Activated CD4-positive, alpha-beta T cell treated with anti-CD3 and anti-CD28 coated beads, Interleukin-2, amount 10 ng/mL, durations not matched to agents 7 days and 5 days (primary cell): ENCODE results near the gene VRTN. TPM values are rescaled to one million over a fixed set of nuclear protein-coding genes. Genes with fewer than 3 reads are reported as not detected.

ENCODE experiments used
- CTCF ChIA-PET: fragments of 350-600 bp; sonication (Branson Sonifier 250); formaldehyde crosslinking; loops from one replicate; lab custom pipeline; 2021; ENCODE audit warnings: antibody characterized with exemption; lab: Charles Lee
- POLR2A ChIA-PET: fragments of 350-600 bp; sonication (Branson Sonifier 250); formaldehyde crosslinking; loops from one replicate; lab custom pipeline; 2021; ENCODE audit warnings: antibody characterized with exemption; lab: Charles Lee
- DNase-seq: peaks from one replicate; pipeline ENCODE4 v3.0.0-alpha.2; 2020
- H3K27ac Mint-ChIP-seq: one replicate; pipeline ENCODE4 v1.8.0; 2021; ENCODE audit warnings: mild to moderate bottlenecking, moderate library complexity, mixed read lengths
- H3K27me3 Mint-ChIP-seq: one replicate; pipeline ENCODE4 v1.8.0; 2021; ENCODE audit warnings: mixed read lengths
- H3K36me3 Mint-ChIP-seq: one replicate; pipeline ENCODE4 v1.8.0; 2021; ENCODE audit warnings: low read depth, mixed read lengths
- H3K4me1 Mint-ChIP-seq: one replicate; pipeline ENCODE4 v1.8.0; 2021; ENCODE audit warnings: mixed read lengths
- H3K4me3 Mint-ChIP-seq: one replicate; pipeline ENCODE4 v1.8.0; 2021; ENCODE audit warnings: mild to moderate bottlenecking, moderate library complexity, mixed read lengths
- H3K9me3 Mint-ChIP-seq: one replicate; pipeline ENCODE4 v1.8.0; 2021; ENCODE audit warnings: mixed read lengths
- total RNA-seq, 2 experiments: library from RNA; stranded (reverse); gene quantifications; one replicate each; pipeline ENCODE4 v1.2.3, GENCODE V29; 2021

The VRTN gene
- total RNA-seq, result not detected

DNA sequence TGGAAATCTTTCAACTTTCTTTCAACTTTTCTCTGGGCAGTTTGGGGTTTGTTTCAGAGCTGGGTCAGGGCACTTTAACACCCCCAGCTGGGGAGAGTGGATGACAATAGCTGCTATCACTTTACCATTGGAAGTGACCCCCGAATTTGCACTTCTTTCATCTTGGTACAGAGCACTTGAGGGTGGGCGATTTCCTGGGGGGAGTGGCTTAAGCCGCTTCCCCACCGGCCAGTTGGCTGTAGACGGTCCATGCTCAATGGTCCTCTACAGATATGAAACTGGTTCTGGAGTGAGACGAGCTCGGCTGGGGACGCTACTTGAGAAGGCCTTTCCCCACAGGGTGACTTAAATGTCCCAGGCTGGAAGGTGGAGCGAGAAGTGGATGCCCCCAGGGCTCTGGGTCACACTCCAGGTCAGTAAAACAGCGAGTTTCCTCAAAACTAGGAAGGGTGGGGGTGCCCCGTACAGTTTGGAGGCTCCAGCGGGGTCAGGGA, at the start of gene VRTN:
TSS of gene VRTN (plus strand) at position 231 of the 494 bp plus-strand sequence. CDS start 8,313 bp downstream, outside the sequence.
- ChIA-PET POLR2A (no interaction called here), CTCF (interaction anchor here (0.6 kb wide), 1 partner anchor 28 kb away, joined by 3 read pairs; no protein-coding TSS in a partner anchor)
- Mint-ChIP-seq H3K27me3 (peaks cover 18% of the 10 kb centered on the region), H3K9me3 (no peaks in the 10 kb centered on the region), H3K4me3 (no peak within 1 kb of the TSS), H3K4me1 (no peaks in the 10 kb centered on the region), H3K27ac (no peak within 1 kb of the TSS), H3K36me3 (no peaks in the 10 kb centered on the region)
- DNase-seq, result no peak

- Mint-ChIP-seq H3K4me3 (no peak overlapping the region), H3K4me1 (peaks cover 26% of the 10 kb centered on the region), H3K27ac (peak overlapping the region; percentile 76), H3K9me3 (no peaks in the 10 kb centered on the region), H3K27me3 (no peaks in the 10 kb centered on the region), H3K36me3 (peaks cover 23% of the 10 kb centered on the region)
- POLR2A ChIA-PET, result no interaction called here
- CTCF ChIA-PET, result interaction anchor here (1.1 to 3.5 kb wide), 3 partner anchors 9 to 16 kb away, joined by 3 to 8 read pairs (median 5); no protein-coding TSS in a partner anchor
- no peak for DNase-seq
These were observed 49.2 kb upstream of the VRTN start for GRCh38 chr14:74299061-74299545.

GRCh38 chr14:74301594-74302151, 46.6 kb upstream of the VRTN start:
- no peaks in the 10 kb centered on the region for H3K27me3 Mint-ChIP-seq
- DNase-seq, result no peak
- peaks cover 26% of the 10 kb centered on the region for H3K4me1 Mint-ChIP-seq
- H3K4me3 Mint-ChIP-seq, result peak overlapping the region; percentile 95
- ChIA-PET CTCF (no interaction called here), POLR2A (no interaction called here)
- H3K9me3 Mint-ChIP-seq, result no peaks in the 10 kb centered on the region
- H3K36me3 Mint-ChIP-seq, result peaks cover 19% of the 10 kb centered on the region
- H3K27ac Mint-ChIP-seq, result peak overlapping the region; percentile 95

DNA sequence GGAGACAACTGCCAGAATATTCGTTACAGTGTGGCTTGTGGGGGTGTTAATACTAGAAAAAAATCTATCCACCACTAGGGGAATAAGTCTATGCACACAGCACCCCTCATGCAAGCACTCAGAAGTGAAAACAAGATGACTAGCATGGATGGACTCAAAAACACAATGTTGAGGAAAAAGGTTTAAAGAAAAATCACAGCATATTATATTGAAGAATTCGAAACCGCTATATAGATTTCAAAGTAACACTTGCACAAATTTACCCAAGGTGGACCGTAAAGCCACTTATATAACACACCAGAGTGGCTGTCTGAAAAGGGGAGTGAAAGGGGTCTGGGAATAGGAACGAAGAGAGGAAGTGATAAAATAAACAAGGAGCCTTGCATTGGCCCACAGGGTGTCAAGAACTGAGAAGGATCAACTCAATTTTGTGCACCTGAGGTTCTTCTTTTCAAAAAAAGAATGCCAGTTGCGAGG, 46.1 kb upstream of the VRTN start:
- DNase-seq, result peak; percentile 53
- H3K9me3 Mint-ChIP-seq, result no peaks in the 10 kb centered on the region

GRCh38 chr14:74302634-74303569, 45.4 kb upstream of the VRTN start, which contains the start of gene ABCD4:
Gene ABCD4, minus strand, starts transcription at chr14:74302934. Its CDS starts 22 bp downstream, at chr14:74302912.
- ChIA-PET CTCF (interaction anchor here (0.7 to 1.1 kb wide), 6 partner anchors 9 to 713 kb away, joined by 3 to 5 read pairs (median 4); no protein-coding TSS in a partner anchor), POLR2A (no interaction called here)
- Mint-ChIP-seq H3K9me3 (no peaks in the 10 kb centered on the region), H3K4me3 (peak within 1 kb of the TSS; percentile 95), H3K27ac (peak within 1 kb of the TSS; percentile 95), H3K4me1 (peaks cover 26% of the 10 kb centered on the region), H3K36me3 (peaks cover 19% of the 10 kb centered on the region), H3K27me3 (no peaks in the 10 kb centered on the region)
- DNase-seq, result peak; percentile 86

More for the DNA sequence above, 46.1 kb upstream of the VRTN start:
- peaks cover 26% of the 10 kb centered on the region for H3K4me1 Mint-ChIP-seq
- no peaks in the 10 kb centered on the region for H3K27me3 Mint-ChIP-seq
- peak overlapping the region; percentile 95 for H3K27ac Mint-ChIP-seq
- peaks cover 19% of the 10 kb centered on the region for H3K36me3 Mint-ChIP-seq
- H3K4me3 Mint-ChIP-seq, result peak overlapping the region; percentile 95
- POLR2A ChIA-PET, result no interaction called here
- CTCF ChIA-PET, result interaction anchor here (0.7 to 1.1 kb wide), 5 partner anchors 8 to 51 kb away, joined by 3 to 5 read pairs (median 3); no protein-coding TSS in a partner anchor

DNA sequence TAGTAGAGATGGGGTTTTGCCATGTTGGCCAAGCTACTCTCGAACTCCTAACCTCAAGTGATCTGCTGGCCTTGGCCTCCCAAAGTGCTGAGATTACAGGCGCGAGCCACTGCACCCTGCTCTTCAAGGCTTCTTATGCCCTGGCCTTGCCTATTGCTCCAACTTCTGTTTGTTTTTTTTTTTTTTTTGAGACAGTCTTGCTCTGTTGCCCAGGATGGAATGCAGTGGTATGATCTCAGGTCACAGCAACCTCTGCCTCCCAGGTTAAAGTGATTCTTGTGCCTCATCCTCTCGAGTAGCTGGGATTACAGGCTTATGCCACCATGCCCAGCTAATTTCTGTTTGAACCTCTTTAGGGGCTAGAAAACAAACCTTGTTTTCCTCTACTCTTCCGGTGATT, 39.6 kb upstream of the VRTN start:
- Mint-ChIP-seq H3K9me3 (no peaks in the 10 kb centered on the region), H3K27me3 (no peaks in the 10 kb centered on the region), H3K36me3 (no peaks in the 10 kb centered on the region), H3K4me1 (no peaks in the 10 kb centered on the region), H3K27ac (no peak overlapping the region), H3K4me3 (no peak overlapping the region)
- CTCF ChIA-PET, result interaction anchor here (0.7 to 0.8 kb wide), 3 partner anchors 11 to 117 kb away, joined by 3 to 4 read pairs (median 3); no protein-coding TSS in a partner anchor
- DNase-seq, result no peak
- POLR2A ChIA-PET, result no interaction called here

- ChIA-PET POLR2A (no interaction called here), CTCF (interaction anchor here (0.6 to 0.7 kb wide), 3 partner anchors 12 to 116 kb away, joined by 3 to 4 read pairs (median 3); no protein-coding TSS in a partner anchor)
- H3K9me3 Mint-ChIP-seq, result no peaks in the 10 kb centered on the region
- H3K4me3 Mint-ChIP-seq, result no peak overlapping the region
- no peaks in the 10 kb centered on the region for H3K36me3 Mint-ChIP-seq
- no peaks in the 10 kb centered on the region for H3K4me1 Mint-ChIP-seq
- H3K27me3 Mint-ChIP-seq, result no peaks in the 10 kb centered on the region
- H3K27ac Mint-ChIP-seq, result no peak overlapping the region
- DNase-seq, result no peak
These were observed 38.9 kb upstream of the VRTN start for GRCh38 chr14:74309125-74310022.

DNA sequence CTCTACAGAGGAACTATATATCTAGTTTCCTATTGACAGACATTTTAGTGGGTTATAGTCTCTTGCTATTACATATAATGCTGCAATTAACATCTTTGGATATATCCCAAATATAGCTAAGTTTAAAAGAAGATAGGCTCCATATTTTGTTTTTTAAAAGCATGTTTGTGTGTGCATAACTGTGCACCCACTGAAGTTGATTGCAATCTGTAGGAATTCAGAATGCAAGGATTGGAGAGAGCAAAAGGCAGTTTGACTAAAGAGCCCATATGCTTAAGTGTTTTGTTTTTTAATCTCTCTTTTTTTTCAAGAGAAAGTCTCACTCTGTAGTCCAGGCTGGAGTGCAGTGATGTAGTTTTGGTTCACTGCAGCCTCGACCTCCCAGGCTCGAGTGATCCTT, 36.1 kb upstream of the VRTN start:
- no peak for DNase-seq

DNA sequence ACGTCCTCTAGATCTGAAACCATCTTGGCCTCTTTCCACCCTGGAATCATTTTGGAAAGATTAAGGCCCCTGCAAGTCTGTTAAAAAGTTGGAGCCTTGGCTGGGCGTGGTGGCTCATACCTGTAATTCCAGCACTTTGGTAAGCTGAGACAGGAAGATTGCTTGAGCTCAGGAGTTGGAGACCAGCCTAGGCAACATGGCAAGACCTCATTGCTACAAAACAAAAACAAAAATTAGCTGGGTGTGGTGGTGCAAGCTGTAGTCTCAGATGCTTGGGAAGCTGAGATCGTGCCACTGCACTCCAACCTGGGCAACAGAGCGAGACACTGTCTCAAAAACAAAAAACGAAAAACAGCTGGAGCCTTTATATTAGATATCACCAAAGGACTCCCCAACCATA, 34.7 kb upstream of the VRTN start:
- Mint-ChIP-seq H3K4me3 (no peak overlapping the region), H3K36me3 (no peaks in the 10 kb centered on the region), H3K9me3 (no peaks in the 10 kb centered on the region), H3K27ac (no peak overlapping the region), H3K27me3 (no peaks in the 10 kb centered on the region), H3K4me1 (no peaks in the 10 kb centered on the region)
- DNase-seq, result no peak
- ChIA-PET POLR2A (no interaction called here), CTCF (interaction anchor here (1.8 kb wide), 1 partner anchor 9 kb away, joined by 6 read pairs; no protein-coding TSS in a partner anchor)

More for the DNA sequence above, 36.1 kb upstream of the VRTN start:
- Mint-ChIP-seq H3K27ac (no peak overlapping the region), H3K9me3 (no peaks in the 10 kb centered on the region), H3K4me1 (no peaks in the 10 kb centered on the region), H3K4me3 (no peak overlapping the region), H3K36me3 (no peaks in the 10 kb centered on the region), H3K27me3 (no peaks in the 10 kb centered on the region)
- ChIA-PET POLR2A (no interaction called here), CTCF (interaction anchor here (1.7 kb wide), 1 partner anchor 28 kb away, joined by 3 read pairs; no protein-coding TSS in a partner anchor)

DNA sequence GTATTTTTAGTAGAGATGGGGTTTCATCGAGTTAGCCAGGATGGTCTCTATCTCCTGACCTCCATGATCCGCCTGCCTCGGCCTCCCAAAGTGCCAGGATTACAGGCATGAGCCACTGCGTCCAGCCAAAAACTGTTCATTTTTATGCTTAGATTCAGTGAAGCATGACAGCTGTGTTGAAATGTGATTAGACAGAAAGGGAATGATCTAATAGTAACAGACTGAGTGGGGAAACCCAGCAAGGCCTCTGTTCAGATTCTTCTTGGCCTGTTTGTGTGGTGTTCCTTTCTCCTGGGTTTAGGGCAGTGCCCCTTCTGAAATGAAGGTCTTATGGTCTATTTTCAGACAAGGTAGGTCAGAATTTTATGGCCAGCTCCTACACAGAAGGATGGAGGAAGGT, 33.7 kb upstream of the VRTN start:
- CTCF ChIA-PET, result no interaction called here
- H3K9me3 Mint-ChIP-seq, result no peaks in the 10 kb centered on the region

GRCh38 chr14:74324931-74325361, 23.3 kb upstream of the VRTN start:
- DNase-seq, result no peak
- Mint-ChIP-seq H3K4me1 (no peaks in the 10 kb centered on the region), H3K36me3 (no peaks in the 10 kb centered on the region), H3K27me3 (peaks cover 16% of the 10 kb centered on the region), H3K9me3 (no peaks in the 10 kb centered on the region), H3K27ac (no peak overlapping the region), H3K4me3 (no peak overlapping the region)
- ChIA-PET CTCF (interaction anchor here (0.7 kb wide), 1 partner anchor 58 kb away, joined by 3 read pairs; no protein-coding TSS in a partner anchor), POLR2A (no interaction called here)

More for the DNA sequence above, 33.7 kb upstream of the VRTN start:
- Mint-ChIP-seq H3K4me1 (no peaks in the 10 kb centered on the region), H3K27ac (no peak overlapping the region), H3K4me3 (no peak overlapping the region), H3K36me3 (no peaks in the 10 kb centered on the region), H3K27me3 (no peaks in the 10 kb centered on the region)
- DNase-seq, result no peak
- POLR2A ChIA-PET, result no interaction called here
